HG02678 (cell line): ENCODE data around the gene GNPTG.

ENCODE experiments used
- ATAC-seq: cut with Tn5 transposase; IDR thresholded peaks from one replicate; pipeline ENCODE4 v1.9.1; 2021; ENCODE audit warnings: mild to moderate bottlenecking, moderate library complexity; ENCODE audit not compliant: unreplicated experiment

Gene GNPTG

GRCh38 chr16:1333149-1333812 lies 18.4 kb upstream of the GNPTG start, which contains the start of gene BAIAP3:
Gene BAIAP3 (plus strand): TSS chr16:1333645. CDS start chr16:1338550, 4,905 bp downstream.
- no peak for ATAC-seq

- ATAC-seq: no peak
Measured at GRCh38 chr16:1333854-1334700, 17.7 kb upstream of the GNPTG start.

- ATAC-seq: no peak
Measured at GRCh38 chr16:1334739-1335138, 17.0 kb upstream of the GNPTG start.

GRCh38 chr16:1335211-1335971 lies 16.3 kb upstream of the GNPTG start:
- ATAC-seq: no peak

- ATAC-seq: no peak
Measured at GRCh38 chr16:1335996-1336395, 15.7 kb upstream of the GNPTG start.

GRCh38 chr16:1336619-1337018 lies 15.1 kb upstream of the GNPTG start:
- ATAC-seq: no peak

GRCh38 chr16:1337486-1337885 lies 14.2 kb upstream of the GNPTG start:
- no peak for ATAC-seq

GRCh38 chr16:1338119-1338730 lies 13.5 kb upstream of the GNPTG start:
- no peak for ATAC-seq

GRCh38 chr16:1338855-1339675 lies 12.7 kb upstream of the GNPTG start:
- no peak for ATAC-seq

GRCh38 chr16:1340730-1341494 lies 10.8 kb upstream of the GNPTG start:
- ATAC-seq: no peak

GRCh38 chr16:1341495-1342420 lies 10.0 kb upstream of the GNPTG start:
- no peak for ATAC-seq

- peak; percentile 86 for ATAC-seq
Measured at GRCh38 chr16:1342526-1343427, 9.0 kb upstream of the GNPTG start.

- ATAC-seq: no peak
Measured at GRCh38 chr16:1343428-1344242, 8.1 kb upstream of the GNPTG start.

- ATAC-seq: no peak
Measured at GRCh38 chr16:1344499-1344898, 7.2 kb upstream of the GNPTG start.

- ATAC-seq: no peak
Measured at GRCh38 chr16:1345087-1345486, 6.6 kb upstream of the GNPTG start.

GRCh38 chr16:1345651-1346421 lies 5.9 kb upstream of the GNPTG start:
- no peak for ATAC-seq
